HPDE6-E6E7 (cell line): Measurements from ENCODE around the gene EVX1.

Experiments
- DNase-seq: peaks from one replicate; pipeline ENCODE4 v3.0.0; 2011; ENCODE audit warnings: missing footprints; ENCODE audit errors: extremely low spot score

Gene EVX1

DNA sequence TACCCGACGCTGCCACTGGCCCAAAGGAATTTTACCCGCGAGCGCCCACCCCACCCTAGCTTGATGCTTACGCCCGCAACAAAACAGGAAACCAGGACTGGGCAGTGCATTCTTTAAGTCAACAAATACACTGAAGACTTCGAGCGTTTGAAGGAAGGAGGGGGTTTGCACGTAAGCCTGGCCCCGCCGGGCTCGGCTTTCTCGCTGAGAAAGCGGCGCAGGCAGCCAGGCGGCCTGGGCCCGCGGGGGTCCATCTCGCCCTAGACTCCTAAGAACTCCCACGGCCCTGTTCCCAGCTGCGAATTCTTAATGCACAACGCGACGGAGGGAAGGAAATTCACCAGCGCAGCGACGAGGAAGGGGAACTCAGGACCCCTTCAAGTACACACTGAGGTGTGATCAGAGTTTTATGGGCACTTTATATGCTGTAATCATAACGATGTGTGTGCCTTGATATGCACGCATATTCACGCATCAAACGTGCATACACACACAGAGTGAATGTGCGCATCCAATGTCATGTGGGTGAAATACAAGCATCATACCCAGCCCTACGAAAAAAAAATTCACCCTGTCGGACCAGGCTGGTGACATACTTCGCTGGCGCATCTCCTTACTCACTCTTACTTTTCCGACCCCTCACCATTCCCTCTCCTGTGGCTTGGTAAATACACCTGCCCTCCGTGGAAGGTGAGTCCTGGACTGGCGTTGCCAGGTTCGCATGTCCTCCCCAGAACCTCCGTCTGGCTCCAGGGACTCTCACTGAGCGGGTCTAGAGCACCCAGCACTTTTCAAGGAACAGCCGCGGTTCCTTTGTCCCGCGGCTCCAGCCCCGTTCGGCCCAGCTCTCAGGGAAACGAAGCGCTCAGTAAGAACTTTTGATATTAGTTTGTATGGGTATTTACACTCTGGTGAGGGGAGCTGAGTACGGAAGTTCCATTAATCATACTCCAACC lies 37.0 kb upstream of the EVX1 start:
- no peak for DNase-seq

GRCh38 chr7:27207348-27207985 lies 35.1 kb upstream of the EVX1 start:
- no peak for DNase-seq

DNA sequence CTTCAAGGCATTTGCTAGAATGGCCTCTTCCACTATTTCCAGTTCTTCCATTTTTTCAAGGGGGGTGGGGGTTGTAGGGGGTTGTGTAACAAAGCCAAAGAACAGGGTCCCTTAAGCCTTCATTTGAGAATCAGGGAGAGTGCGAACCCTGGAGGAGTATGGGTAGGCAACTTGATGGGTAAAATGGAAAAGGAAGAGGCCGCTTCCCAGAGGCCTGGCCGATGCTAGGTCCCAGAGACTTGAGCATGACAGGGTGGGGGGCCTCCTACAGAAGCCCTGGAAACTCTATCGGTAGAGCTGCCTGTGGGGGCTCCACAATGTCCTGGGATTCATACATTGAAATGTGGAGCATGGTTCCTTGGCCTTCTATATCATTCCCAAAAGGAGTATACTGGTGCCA lies 33.6 kb upstream of the EVX1 start:
- no peak for DNase-seq

GRCh38 chr7:27209933-27210440 lies 32.6 kb upstream of the EVX1 start:
- no peak for DNase-seq

DNA sequence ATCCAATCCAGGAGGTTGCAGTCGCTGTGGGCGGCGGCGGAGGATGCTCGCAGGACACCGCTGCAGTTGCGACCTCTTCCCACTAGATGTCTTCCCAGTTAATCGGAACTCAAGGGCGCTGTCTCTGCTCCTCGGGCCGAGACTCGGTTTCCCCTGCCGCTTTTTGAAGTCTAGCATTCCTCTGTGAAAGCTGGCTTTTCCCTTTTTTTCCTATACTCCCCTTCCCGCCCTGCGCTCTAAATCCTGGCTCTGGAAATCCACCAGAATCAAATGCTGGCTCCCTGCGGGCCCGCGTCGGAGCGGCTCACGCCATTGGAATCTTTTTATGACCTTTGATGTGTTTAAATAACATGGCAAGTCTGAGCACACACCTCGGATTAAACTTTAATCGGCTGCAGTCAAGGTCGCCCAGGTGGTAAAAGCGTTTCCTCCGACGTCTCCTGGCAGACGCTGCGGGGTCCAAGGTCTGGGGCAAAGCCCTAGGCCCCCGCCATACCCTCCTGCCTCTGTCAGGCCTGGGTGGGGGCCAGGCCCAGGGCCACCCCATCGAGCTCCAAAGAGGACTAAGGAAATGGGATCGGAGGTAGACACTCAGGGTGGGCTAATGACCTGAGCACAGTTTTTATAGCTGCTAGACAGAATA lies 32.0 kb upstream of the EVX1 start:
- peak; percentile 53 for DNase-seq

- no peak for DNase-seq
Observed at GRCh38 chr7:27211084-27211446, 31.5 kb upstream of the EVX1 start.

- no peak for DNase-seq
Observed at GRCh38 chr7:27211764-27212204, 30.8 kb upstream of the EVX1 start.

GRCh38 chr7:27212497-27213432 lies 29.8 kb upstream of the EVX1 start:
- no peak for DNase-seq

- DNase-seq, result no peak
Observed at GRCh38 chr7:27213433-27214238, 29.0 kb upstream of the EVX1 start.

DNA sequence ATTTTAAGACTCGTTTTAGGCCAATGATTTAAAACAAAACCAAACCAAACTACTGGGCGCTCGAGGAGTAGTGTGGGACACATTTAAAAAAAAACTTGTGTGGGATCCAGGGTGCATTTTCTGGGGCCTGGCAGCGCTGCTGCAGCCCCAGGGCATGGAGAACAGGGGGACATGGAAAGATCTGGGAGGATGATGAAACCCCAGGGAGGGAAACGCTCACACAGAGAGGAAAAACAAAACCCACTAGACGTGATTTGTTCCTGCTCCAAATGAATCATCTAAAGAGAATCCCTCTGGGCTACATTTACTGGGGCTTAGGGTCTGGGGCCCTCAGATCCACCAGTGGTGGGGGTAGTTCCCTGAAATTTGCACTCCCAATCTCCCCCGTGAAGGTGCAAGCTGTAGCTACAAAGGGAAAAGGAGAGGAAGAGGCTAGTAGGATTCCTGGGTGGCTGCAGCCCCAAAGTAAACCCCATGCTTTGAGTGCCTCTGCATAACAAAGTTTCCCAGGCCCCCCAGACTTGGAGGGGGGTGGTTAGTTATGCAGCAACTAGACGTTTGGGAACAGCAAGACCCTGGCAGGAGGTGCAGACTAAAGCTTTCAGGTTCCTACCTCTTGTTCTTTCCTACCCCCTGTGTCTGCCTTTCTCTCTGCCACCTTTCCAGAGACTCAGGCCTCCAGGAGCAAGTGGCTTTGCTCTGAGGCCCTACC lies 28.2 kb upstream of the EVX1 start:
- no peak for DNase-seq

DNA sequence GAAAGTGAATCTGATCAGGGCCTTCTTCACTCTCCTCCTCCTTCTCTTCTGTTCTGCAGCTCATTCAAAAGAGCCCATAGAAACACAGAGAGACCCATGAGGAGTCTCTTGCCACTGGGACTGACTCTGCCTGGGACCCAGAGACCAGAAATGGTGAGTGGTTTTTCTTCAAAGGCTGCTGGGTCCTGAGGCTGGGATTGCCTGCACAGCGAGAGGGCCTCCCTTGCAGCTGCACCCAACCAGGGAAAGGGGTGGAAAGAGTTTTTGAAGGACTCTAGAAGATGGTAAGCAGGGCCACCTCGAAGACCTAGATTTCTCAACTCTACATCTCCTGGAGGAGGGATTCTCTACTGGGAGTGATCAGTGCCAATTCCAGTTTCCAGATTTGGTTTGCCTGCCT lies 27.2 kb upstream of the EVX1 start:
- DNase-seq, result no peak

- DNase-seq, result no peak
Observed at GRCh38 chr7:27217951-27218350, 24.7 kb upstream of the EVX1 start.

- DNase-seq, result no peak
Observed at GRCh38 chr7:27219821-27220220, 22.8 kb upstream of the EVX1 start.

- DNase-seq, result no peak
Observed at GRCh38 chr7:27220440-27220955, 22.1 kb upstream of the EVX1 start.

DNA sequence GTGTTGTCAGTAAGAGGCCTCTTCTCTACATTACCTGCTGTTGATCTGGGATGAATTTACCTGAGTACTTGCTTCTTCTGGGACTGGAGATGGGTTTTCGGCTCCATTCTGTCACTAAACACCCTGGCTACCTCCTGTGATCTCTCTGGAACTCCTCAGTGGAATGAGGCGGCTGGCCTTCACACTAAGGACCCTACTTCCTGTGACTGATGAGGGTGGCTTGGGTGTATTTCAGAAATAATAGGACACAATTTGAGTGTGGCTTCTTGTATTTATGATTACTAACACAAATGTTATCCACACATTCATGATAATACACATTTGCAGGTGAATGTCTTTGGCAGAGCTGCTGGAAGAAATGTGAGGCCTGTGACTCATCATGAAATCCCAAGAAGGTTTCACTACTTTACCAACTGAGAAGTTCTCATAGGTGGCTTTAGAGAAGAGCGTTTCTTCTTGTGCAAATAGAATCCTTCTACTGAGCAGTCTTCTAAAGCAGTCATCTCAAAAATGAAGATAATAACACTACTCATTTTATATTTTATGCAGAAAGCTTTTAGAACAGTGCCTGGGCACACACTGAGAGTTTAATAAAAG lies 21.3 kb upstream of the EVX1 start:
- no peak for DNase-seq

- no peak for DNase-seq
Observed at GRCh38 chr7:27223941-27224575, 18.5 kb upstream of the EVX1 start.

- DNase-seq, result no peak
Observed at GRCh38 chr7:27224983-27225934, 17.3 kb upstream of the EVX1 start.

DNA sequence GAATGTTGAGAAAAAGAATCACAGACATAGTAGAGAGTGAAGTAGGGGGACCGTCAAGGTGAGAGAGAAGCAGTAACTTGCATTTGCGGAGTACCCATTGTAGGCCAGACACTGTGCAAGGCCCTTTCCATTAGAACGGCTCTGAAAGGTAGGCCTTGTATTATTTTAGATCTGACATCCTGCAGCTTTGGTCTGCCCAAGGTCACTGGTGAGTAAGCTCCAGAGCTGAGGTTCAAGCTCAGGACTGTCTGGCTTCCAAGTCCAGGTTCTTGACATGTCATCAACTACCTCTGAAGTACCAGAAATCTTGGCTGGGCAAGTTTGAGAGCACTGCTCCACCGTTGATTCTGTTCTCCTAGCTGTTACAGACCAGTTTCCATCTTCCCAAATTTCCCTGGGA lies 13.2 kb upstream of the EVX1 start:
- no peak for DNase-seq
